ENCODE measurements around the gene KANTR. TPM values are rescaled to one million over a fixed set of nuclear protein-coding genes. Genes with fewer than 3 reads are reported as not detected.

The KANTR gene
- total RNA-seq, 2 experiments from 2014 or later: 26.2 to 28.3 TPM

DNA sequence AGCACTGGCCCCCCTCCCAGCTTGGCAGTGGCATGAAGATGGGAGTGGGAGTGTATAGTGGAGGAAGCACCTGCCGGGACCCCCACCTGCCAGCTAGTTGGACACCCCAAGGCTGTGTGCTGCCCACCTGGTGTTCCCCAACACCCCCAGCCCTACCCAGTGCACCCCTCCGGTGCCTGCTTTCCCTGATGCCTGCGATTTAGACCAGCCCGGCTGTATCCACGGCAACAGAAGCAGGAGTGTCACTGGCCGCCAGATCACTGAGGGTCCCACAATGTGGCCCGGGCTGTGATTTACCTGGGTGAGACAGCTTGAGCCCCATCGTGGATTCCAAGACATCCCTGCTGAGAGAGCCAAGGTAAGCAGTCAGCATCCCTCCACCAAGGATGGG lies 44.8 kb upstream of the KANTR start:
- Histone ChIP-seq H3K4me3 (ENCODE audit: low read depth, low read length, poor library complexity, severe bottlenecking) (peak overlapping the region; percentile 81), H2AFZ (ENCODE audit: low read length) (no peak overlapping the region), H3K79me2 (ENCODE audit: insufficient read depth, low read depth, low read length) (no peaks in the 10 kb centered on the region), H3K4me2 (ENCODE audit: low read length) (peak overlapping the region; percentile 74), H3K4me1 (ENCODE audit: insufficient read depth, low read length, poor library complexity, severe bottlenecking) (peaks cover 19% of the 10 kb centered on the region), H4K20me1 (ENCODE audit: insufficient read depth, low read length) (no peaks in the 10 kb centered on the region), H3K27ac (ENCODE audit: low read depth, low read length, poor library complexity, severe bottlenecking) (no peak overlapping the region), H3K9me3 (ENCODE audit: low read length) (no peaks in the 10 kb centered on the region), H3K36me3 (ENCODE audit: insufficient read depth, low read length) (no peaks in the 10 kb centered on the region), H3K9me2 (ENCODE audit: insufficient read depth, low read length) (no peaks in the 10 kb centered on the region)
- intact Hi-C loops (cut with micrococcal nuclease; ENCODE audit: unreplicated experiment): loop anchor here (5.0 kb wide), 1 partner anchor 52 kb away; no protein-coding TSS in a partner anchor
- ChIA-PET POLR2A (no interaction called here), CTCF (ENCODE audit: unreplicated experiment) (no interaction called here)
- no peak for DNase-seq (ENCODE audit: low spot score)
- no TSS peak for BruUV-seq (replicated peaks)
- TF ChIP-seq CTCF (conservative IDR thresholded peaks at IDR 0.05; ENCODE audit: low read length): no peak
- no peak for TF ChIP-seq EZH2phosphoT487 (IDR thresholded peaks at IDR 0.05; ENCODE audit: borderline replicate concordance, low read depth, low read length)

DNA sequence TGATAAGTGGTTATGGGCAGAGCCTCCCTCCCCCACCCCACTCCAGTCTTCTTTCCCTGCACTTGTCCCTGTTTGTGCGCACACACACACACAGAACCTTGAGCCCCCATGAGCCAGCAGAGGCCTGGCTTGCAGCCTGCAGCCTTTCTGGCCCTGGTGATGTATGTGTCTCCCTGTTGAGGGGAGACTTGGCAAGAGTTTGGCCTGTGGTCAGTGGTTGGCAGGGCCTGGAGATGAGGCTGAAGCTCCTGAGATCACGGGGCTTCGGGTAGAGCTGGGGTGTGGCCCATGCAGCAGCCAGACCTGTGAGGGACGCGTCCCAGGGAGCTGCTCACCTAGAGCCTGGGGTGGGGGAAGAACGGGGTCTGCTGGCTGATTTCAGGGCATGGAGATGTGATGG lies 43.1 kb upstream of the KANTR start:
- H3K27ac ChIP-seq (ENCODE audit: low read depth, low read length, poor library complexity, severe bottlenecking): no peak overlapping the region
- POLR2A ChIA-PET: no interaction called here
- no peaks in the 10 kb centered on the region for H3K9me2 ChIP-seq (ENCODE audit: insufficient read depth, low read length)
- H3K79me2 ChIP-seq (ENCODE audit: insufficient read depth, low read depth, low read length): no peaks in the 10 kb centered on the region
- BruUV-seq (replicated peaks): no TSS peak
- no peaks in the 10 kb centered on the region for H3K9me3 ChIP-seq (ENCODE audit: low read length)
- TF ChIP-seq EZH2phosphoT487 (IDR thresholded peaks at IDR 0.05; ENCODE audit: borderline replicate concordance, low read depth, low read length) (no peak), CTCF (conservative IDR thresholded peaks at IDR 0.05; ENCODE audit: low read length) (no peak)
- peak overlapping the region; percentile 74 for H3K4me2 ChIP-seq (ENCODE audit: low read length)
- H3K4me1 ChIP-seq (ENCODE audit: insufficient read depth, low read length, poor library complexity, severe bottlenecking): peaks cover 19% of the 10 kb centered on the region
- DNase-seq (ENCODE audit: low spot score): no peak
- intact Hi-C loops (cut with micrococcal nuclease; ENCODE audit: unreplicated experiment): no loop called here
- H3K36me3 ChIP-seq (ENCODE audit: insufficient read depth, low read length): no peaks in the 10 kb centered on the region
- H3K4me3 ChIP-seq (ENCODE audit: low read depth, low read length, poor library complexity, severe bottlenecking): no peak overlapping the region
- CTCF ChIA-PET (ENCODE audit: unreplicated experiment): no interaction called here
- H2AFZ ChIP-seq (ENCODE audit: low read length): no peak overlapping the region
- H4K20me1 ChIP-seq (ENCODE audit: insufficient read depth, low read length): no peaks in the 10 kb centered on the region

DNA sequence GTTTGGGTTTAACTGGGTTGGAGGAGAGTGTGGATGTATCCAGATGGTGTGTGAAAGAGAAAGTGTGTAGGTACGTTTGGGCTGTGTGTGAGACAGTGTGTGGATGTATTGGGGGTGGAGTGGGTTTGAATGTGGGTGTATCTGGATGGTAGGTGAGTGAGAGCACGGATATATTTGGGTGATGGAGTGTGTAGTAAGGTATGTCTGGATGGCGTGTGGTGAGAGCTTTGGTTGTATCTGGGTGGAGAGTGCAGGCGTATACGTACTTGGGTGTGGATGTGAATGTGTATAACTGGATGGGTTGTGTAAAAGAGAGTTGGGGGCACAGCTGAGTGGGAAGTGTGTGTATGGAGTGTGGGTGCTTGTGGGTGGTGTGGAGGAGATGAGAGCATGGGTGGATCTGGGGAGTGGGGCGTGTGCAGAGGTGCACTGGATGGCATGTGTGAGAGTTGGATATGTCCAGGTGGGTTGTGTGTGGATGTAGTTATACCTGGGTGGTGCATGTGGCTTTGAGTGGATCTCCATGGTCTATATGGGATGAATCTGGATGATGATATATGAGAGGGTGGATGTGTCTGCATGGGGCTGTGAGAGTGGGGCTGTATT lies 38.6 kb upstream of the KANTR start:
- TF ChIP-seq CTCF (conservative IDR thresholded peaks at IDR 0.05; ENCODE audit: low read length) (no peak), EZH2phosphoT487 (IDR thresholded peaks at IDR 0.05; ENCODE audit: borderline replicate concordance, low read depth, low read length) (no peak)
- H3K27ac ChIP-seq (ENCODE audit: low read depth, low read length, poor library complexity, severe bottlenecking): no peak overlapping the region
- no peak overlapping the region for H3K4me3 ChIP-seq (ENCODE audit: low read depth, low read length, poor library complexity, severe bottlenecking)
- no peak overlapping the region for H3K4me2 ChIP-seq (ENCODE audit: low read length)
- H3K4me1 ChIP-seq (ENCODE audit: insufficient read depth, low read length, poor library complexity, severe bottlenecking): peaks cover 1% of the 10 kb centered on the region
- no peak for DNase-seq (ENCODE audit: low spot score)
- BruUV-seq (replicated peaks): no TSS peak
- H3K36me3 ChIP-seq (ENCODE audit: insufficient read depth, low read length): no peaks in the 10 kb centered on the region
- H3K9me2 ChIP-seq (ENCODE audit: insufficient read depth, low read length): no peaks in the 10 kb centered on the region
- no peaks in the 10 kb centered on the region for H4K20me1 ChIP-seq (ENCODE audit: insufficient read depth, low read length)
- no peak overlapping the region for H2AFZ ChIP-seq (ENCODE audit: low read length)
- CTCF ChIA-PET (ENCODE audit: unreplicated experiment): no interaction called here
- POLR2A ChIA-PET: no interaction called here
- no peaks in the 10 kb centered on the region for H3K9me3 ChIP-seq (ENCODE audit: low read length)
- no peaks in the 10 kb centered on the region for H3K79me2 ChIP-seq (ENCODE audit: insufficient read depth, low read depth, low read length)
- intact Hi-C loops (cut with micrococcal nuclease; ENCODE audit: unreplicated experiment): no loop called here
